Panc1 (cell line): Measurements from ENCODE around the gene TRAF3IP1. TPM values are rescaled to one million over a fixed set of nuclear protein-coding genes. Genes with fewer than 3 reads are reported as not detected.
A peak's percentile ranks its signal among the peaks of the same experiment; 100 is the strongest.

Source experiments
- ATAC-seq: fragments of 200-7000 bp; cut with Tn5 transposase; 2 replicates; pipeline ENCODE4 v1.9.1; 2020; ENCODE audit warnings: mild to moderate bottlenecking, moderate library complexity
- BruUV-seq: library from RNA; stranded (reverse); fragments of 400-500 nt; replicated peaks from 2 replicates; lab custom pipeline; 2021; lab: Mats Ljungman, UMichigan
- CTCF ChIA-PET: fragments of 300-600 bp; sonication (Branson Sonifier 250); formaldehyde crosslinking; loops from one replicate; lab custom pipeline; 2022; ENCODE audit warnings: antibody characterized with exemption; lab: Charles Lee
- POLR2A ChIA-PET: fragments of 300-600 bp; sonication (Branson Sonifier 250); formaldehyde crosslinking; loops from one replicate; lab custom pipeline; 2022; ENCODE audit warnings: antibody characterized with exemption; lab: Charles Lee
- DNase-seq: peaks from one replicate; pipeline ENCODE4 v3.0.0-alpha.2; 2010; ENCODE audit warnings: low read depth, low spot score
- H3K27ac ChIP-seq: 2 replicates; pipeline ENCODE4 v1.5.1; 2011; ENCODE audit warnings: mild to moderate bottlenecking, low read length, inconsistent platforms
- H3K27me3 ChIP-seq: fragments of 200-500 bp; sonication (Bioruptor generic); 2 replicates; pipeline ENCODE4 v1.6.0; 2014; ENCODE audit warnings: low read length, inconsistent platforms; ENCODE audit not compliant: control insufficient read depth, insufficient read depth
- H3K36me3 ChIP-seq: fragments of 200-500 bp; sonication (Bioruptor generic); 2 replicates; pipeline ENCODE4 v1.5.1; 2014; ENCODE audit warnings: inconsistent platforms, mild to moderate bottlenecking, low read length, moderate library complexity; ENCODE audit not compliant: control insufficient read depth, insufficient read depth
- H3K4me1 ChIP-seq: 2 replicates; pipeline ENCODE4 v1.5.1; 2011; ENCODE audit warnings: inconsistent platforms, mild to moderate bottlenecking, low read length, moderate library complexity; ENCODE audit not compliant: control insufficient read depth, insufficient read depth
- H3K4me3 ChIP-seq, 2 experiments: 2 replicates each; pipeline ENCODE4 v1.5.1; 2011 to 2012; ENCODE audit warnings: low read depth in 2 of 2, low read length in 2 of 2, mild to moderate bottlenecking in 2 of 2, inconsistent platforms in 1 of 2, moderate library complexity in 1 of 2
- H3K9me3 ChIP-seq: fragments of 200-500 bp; sonication (Bioruptor generic); 2 replicates; pipeline ENCODE4 v1.5.1; 2014; ENCODE audit warnings: low read depth, mild to moderate bottlenecking, inconsistent platforms, low read length, moderate library complexity; ENCODE audit not compliant: control insufficient read depth, insufficient read depth
- CTCF ChIP-seq: fragments of 450-650 bp; IDR thresholded peaks from 2 replicates; pipeline ENCODE4 v1.5.1; 2017; ENCODE audit warnings: mild to moderate bottlenecking
- POLR2AphosphoS5 ChIP-seq: IDR thresholded peaks from 2 replicates; pipeline ENCODE4 v1.6.1; 2012; ENCODE audit warnings: mild to moderate bottlenecking, low read depth, low read length, moderate library complexity
- SIN3A ChIP-seq: IDR thresholded peaks from 2 replicates; pipeline ENCODE4 v1.6.1; 2012; ENCODE audit warnings: low read depth, mild to moderate bottlenecking, low read length, moderate library complexity, borderline replicate concordance; ENCODE audit not compliant: insufficient read depth
- TCF7L2 ChIP-seq: IDR thresholded peaks from 2 replicates; pipeline ENCODE4 v1.6.1; 2011; ENCODE audit warnings: mild to moderate bottlenecking, low read depth, low read length, inconsistent platforms
- in situ Hi-C: cut with HindIII; loops from 2 replicates; pipeline ENCODE4 v1.10.0; 2016; ENCODE audit warnings: low sequenced_read_pairs, low pct_unique_long_range_greater_than_20kb
- intact Hi-C: fragments of 100-400 bp; cut with micrococcal nuclease; formaldehyde crosslinking; loops from one replicate; pipeline ENCODE4 v1.10.0; 2022; ENCODE audit not compliant: unreplicated experiment
- total RNA-seq: library from RNA; stranded (reverse); gene quantifications from one replicate; pipeline ENCODE4 v1.2.1, GENCODE V29; 2021; ENCODE audit not compliant: unreplicated experiment
- TF ChIP-seq, protein P1 (sequence below), 2 experiments: IDR thresholded peaks; 2 replicates each; pipeline ENCODE4 v1.6.1; 2011 to 2012; ENCODE audit warnings: low read depth in 2 of 2, control low read depth in 1 of 2, low read length in 1 of 2, mild to moderate bottlenecking in 1 of 2, moderate library complexity in 1 of 2; ENCODE audit not compliant: insufficient read depth in 1 of 2

TRAF3IP1 gene
- total RNA-seq, 1 experiment from 2014 or later = 23.4 TPM

DNA sequence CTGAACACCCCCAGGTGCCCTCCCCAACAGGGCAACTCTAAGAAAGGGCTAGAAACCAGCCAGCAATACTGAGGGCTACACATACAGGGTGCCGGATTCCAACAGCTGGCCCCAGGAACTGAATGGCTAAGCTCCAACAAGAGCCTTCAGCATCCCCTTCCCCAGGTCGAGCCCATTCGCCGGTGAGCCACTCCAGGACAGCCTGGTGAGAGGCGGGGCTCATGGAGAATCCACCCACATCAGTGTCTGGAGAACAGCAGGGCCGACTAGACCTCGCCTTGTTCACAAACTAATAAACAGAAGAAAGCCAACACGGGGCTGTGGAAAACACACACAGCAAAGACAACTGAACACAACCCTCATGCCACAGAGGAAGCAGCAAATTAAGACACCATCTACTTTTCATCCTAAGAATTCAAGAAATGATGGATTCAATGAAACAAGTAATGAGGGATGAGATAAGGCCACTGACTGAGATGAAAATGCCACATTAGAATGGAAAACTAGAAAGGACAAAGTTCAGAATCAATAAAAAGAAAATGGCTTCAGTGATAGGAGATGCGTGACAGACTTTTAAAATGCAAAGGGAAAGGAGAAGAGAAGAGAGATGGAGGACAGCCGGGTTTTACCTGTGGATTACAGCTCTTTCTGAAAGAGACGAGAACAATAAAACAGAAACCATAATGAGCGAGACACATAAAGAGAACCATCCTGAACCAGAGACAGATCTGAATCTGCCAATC, 40.1 kb upstream of the TRAF3IP1 start:
- ATAC-seq (no peak), DNase-seq (no peak)
- Histone ChIP-seq H3K4me1 (peaks cover 8% of the 10 kb centered on the region), H3K9me3 (no peaks in the 10 kb centered on the region), H3K27ac (no peak overlapping the region), H3K27me3 (no peaks in the 10 kb centered on the region), H3K36me3 (no peaks in the 10 kb centered on the region), H3K4me3 (no peak overlapping the region)
- intact Hi-C loops = no loop called here
- CTCF ChIA-PET = no interaction called here
- POLR2A ChIA-PET = no interaction called here
- in situ Hi-C loops = no loop called here
- TSS peak; percentile 28 for BruUV-seq
- TF ChIP-seq CTCF (no peak), POLR2AphosphoS5 (no peak), SIN3A (no peak), TCF7L2 (no peak)
- TF ChIP-seq, protein P1, sequence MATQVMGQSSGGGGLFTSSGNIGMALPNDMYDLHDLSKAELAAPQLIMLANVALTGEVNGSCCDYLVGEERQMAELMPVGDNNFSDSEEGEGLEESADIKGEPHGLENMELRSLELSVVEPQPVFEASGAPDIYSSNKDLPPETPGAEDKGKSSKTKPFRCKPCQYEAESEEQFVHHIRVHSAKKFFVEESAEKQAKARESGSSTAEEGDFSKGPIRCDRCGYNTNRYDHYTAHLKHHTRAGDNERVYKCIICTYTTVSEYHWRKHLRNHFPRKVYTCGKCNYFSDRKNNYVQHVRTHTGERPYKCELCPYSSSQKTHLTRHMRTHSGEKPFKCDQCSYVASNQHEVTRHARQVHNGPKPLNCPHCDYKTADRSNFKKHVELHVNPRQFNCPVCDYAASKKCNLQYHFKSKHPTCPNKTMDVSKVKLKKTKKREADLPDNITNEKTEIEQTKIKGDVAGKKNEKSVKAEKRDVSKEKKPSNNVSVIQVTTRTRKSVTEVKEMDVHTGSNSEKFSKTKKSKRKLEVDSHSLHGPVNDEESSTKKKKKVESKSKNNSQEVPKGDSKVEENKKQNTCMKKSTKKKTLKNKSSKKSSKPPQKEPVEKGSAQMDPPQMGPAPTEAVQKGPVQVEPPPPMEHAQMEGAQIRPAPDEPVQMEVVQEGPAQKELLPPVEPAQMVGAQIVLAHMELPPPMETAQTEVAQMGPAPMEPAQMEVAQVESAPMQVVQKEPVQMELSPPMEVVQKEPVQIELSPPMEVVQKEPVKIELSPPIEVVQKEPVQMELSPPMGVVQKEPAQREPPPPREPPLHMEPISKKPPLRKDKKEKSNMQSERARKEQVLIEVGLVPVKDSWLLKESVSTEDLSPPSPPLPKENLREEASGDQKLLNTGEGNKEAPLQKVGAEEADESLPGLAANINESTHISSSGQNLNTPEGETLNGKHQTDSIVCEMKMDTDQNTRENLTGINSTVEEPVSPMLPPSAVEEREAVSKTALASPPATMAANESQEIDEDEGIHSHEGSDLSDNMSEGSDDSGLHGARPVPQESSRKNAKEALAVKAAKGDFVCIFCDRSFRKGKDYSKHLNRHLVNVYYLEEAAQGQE (IDR thresholded peaks at IDR 0.05; ENCODE audit: insufficient read depth in 1 of 2, low read depth in 2 of 2, low read length in 1 of 2) = no peak

- Histone ChIP-seq H3K4me3 (no peak overlapping the region), H3K27me3 (no peaks in the 10 kb centered on the region), H3K36me3 (no peaks in the 10 kb centered on the region), H3K4me1 (peaks cover 25% of the 10 kb centered on the region), H3K27ac (no peak overlapping the region), H3K9me3 (no peaks in the 10 kb centered on the region)
- TF ChIP-seq TCF7L2 (no peak), POLR2AphosphoS5 (no peak), CTCF (no peak), SIN3A (no peak)
- TF ChIP-seq, protein P1 (IDR thresholded peaks at IDR 0.05; ENCODE audit: insufficient read depth in 1 of 2, low read depth in 2 of 2, low read length in 1 of 2) = no peak
- intact Hi-C loops = no loop called here
- in situ Hi-C loops = no loop called here
- no TSS peak for BruUV-seq
- no peak for DNase-seq
- CTCF ChIA-PET = no interaction called here
- POLR2A ChIA-PET = no interaction called here
- no peak for ATAC-seq
Observed at GRCh38 chr2:238281826-238282480, 38.4 kb upstream of the TRAF3IP1 start.
